Measurements from ENCODE around the gene CA10. TPM values are rescaled to one million over a fixed set of nuclear protein-coding genes. Genes with fewer than 3 reads are reported as not detected.

CA10 gene
- total and polyA plus RNA-seq, 2 experiments from 2014 or later: 0.92 to 1.5 TPM

DNA sequence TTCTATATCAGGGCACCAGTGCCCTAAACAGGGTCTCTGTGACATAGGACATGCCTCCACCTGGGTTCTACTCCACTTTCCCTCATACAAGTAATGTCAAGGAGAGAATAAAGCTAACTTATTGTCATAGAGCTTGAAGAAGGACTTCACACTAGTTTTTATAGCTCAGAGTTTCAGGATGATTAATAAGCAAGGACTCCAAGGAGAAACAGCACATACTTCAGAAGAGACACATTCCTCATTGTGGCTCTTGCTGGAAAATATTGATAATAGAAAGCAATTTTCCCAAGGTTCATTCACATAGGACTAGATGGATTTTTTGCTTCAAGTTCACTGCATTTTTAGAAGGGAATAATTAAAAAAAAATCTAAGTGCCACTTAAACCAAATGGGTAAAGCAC, 133.3 kb downstream of the CA10 start:
- H3K9me3 Mint-ChIP-seq: peaks cover 8% of the 10 kb centered on the region; the same call in 2 of the 3 replicates
- Histone ChIP-seq H3K36me3 (ENCODE audit: insufficient read depth) (no peaks in the 10 kb centered on the region), H3K27me3 (ENCODE audit: insufficient read depth) (no peaks in the 10 kb centered on the region), H3F3A (replicated peaks; ENCODE audit: low read depth) (no peaks in the 10 kb centered on the region), H3K4me2 (no peak overlapping the region), H4K20me1 (replicated peaks; ENCODE audit: insufficient read depth) (no peaks in the 10 kb centered on the region), H3K9me2 (ENCODE audit: insufficient read depth) (no peaks in the 10 kb centered on the region), H3K27ac (ENCODE audit: low read depth) (no peak overlapping the region), H3K4me3 (no peak overlapping the region), H3K4me1 (ENCODE audit: insufficient read depth) (no peaks in the 10 kb centered on the region), H2AFZ (no peak overlapping the region), H3K79me2 (replicated peaks; ENCODE audit: insufficient read depth) (no peaks in the 10 kb centered on the region)
- H3K4me1 Mint-ChIP-seq: peaks cover 5% of the 10 kb centered on the region; the same call in 2 of the 3 replicates
- ATAC-seq (no peak), DNase-seq (ENCODE audit: low spot score) (no peak)
- H3K4me3 Mint-ChIP-seq: no peak overlapping the region
- no peak overlapping the region for H3K27ac Mint-ChIP-seq
- H3K27me3 Mint-ChIP-seq (ENCODE audit: insufficient read depth, low read depth, poor library complexity): peaks cover 2% of the 10 kb centered on the region
- H3K36me3 Mint-ChIP-seq (ENCODE audit: low read depth): no peaks in the 10 kb centered on the region
- TF ChIP-seq, protein P1, sequence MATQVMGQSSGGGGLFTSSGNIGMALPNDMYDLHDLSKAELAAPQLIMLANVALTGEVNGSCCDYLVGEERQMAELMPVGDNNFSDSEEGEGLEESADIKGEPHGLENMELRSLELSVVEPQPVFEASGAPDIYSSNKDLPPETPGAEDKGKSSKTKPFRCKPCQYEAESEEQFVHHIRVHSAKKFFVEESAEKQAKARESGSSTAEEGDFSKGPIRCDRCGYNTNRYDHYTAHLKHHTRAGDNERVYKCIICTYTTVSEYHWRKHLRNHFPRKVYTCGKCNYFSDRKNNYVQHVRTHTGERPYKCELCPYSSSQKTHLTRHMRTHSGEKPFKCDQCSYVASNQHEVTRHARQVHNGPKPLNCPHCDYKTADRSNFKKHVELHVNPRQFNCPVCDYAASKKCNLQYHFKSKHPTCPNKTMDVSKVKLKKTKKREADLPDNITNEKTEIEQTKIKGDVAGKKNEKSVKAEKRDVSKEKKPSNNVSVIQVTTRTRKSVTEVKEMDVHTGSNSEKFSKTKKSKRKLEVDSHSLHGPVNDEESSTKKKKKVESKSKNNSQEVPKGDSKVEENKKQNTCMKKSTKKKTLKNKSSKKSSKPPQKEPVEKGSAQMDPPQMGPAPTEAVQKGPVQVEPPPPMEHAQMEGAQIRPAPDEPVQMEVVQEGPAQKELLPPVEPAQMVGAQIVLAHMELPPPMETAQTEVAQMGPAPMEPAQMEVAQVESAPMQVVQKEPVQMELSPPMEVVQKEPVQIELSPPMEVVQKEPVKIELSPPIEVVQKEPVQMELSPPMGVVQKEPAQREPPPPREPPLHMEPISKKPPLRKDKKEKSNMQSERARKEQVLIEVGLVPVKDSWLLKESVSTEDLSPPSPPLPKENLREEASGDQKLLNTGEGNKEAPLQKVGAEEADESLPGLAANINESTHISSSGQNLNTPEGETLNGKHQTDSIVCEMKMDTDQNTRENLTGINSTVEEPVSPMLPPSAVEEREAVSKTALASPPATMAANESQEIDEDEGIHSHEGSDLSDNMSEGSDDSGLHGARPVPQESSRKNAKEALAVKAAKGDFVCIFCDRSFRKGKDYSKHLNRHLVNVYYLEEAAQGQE (IDR thresholded peaks at IDR 0.05; ENCODE audit: unreplicated experiment): no peak
- TF ChIP-seq, protein P2, sequence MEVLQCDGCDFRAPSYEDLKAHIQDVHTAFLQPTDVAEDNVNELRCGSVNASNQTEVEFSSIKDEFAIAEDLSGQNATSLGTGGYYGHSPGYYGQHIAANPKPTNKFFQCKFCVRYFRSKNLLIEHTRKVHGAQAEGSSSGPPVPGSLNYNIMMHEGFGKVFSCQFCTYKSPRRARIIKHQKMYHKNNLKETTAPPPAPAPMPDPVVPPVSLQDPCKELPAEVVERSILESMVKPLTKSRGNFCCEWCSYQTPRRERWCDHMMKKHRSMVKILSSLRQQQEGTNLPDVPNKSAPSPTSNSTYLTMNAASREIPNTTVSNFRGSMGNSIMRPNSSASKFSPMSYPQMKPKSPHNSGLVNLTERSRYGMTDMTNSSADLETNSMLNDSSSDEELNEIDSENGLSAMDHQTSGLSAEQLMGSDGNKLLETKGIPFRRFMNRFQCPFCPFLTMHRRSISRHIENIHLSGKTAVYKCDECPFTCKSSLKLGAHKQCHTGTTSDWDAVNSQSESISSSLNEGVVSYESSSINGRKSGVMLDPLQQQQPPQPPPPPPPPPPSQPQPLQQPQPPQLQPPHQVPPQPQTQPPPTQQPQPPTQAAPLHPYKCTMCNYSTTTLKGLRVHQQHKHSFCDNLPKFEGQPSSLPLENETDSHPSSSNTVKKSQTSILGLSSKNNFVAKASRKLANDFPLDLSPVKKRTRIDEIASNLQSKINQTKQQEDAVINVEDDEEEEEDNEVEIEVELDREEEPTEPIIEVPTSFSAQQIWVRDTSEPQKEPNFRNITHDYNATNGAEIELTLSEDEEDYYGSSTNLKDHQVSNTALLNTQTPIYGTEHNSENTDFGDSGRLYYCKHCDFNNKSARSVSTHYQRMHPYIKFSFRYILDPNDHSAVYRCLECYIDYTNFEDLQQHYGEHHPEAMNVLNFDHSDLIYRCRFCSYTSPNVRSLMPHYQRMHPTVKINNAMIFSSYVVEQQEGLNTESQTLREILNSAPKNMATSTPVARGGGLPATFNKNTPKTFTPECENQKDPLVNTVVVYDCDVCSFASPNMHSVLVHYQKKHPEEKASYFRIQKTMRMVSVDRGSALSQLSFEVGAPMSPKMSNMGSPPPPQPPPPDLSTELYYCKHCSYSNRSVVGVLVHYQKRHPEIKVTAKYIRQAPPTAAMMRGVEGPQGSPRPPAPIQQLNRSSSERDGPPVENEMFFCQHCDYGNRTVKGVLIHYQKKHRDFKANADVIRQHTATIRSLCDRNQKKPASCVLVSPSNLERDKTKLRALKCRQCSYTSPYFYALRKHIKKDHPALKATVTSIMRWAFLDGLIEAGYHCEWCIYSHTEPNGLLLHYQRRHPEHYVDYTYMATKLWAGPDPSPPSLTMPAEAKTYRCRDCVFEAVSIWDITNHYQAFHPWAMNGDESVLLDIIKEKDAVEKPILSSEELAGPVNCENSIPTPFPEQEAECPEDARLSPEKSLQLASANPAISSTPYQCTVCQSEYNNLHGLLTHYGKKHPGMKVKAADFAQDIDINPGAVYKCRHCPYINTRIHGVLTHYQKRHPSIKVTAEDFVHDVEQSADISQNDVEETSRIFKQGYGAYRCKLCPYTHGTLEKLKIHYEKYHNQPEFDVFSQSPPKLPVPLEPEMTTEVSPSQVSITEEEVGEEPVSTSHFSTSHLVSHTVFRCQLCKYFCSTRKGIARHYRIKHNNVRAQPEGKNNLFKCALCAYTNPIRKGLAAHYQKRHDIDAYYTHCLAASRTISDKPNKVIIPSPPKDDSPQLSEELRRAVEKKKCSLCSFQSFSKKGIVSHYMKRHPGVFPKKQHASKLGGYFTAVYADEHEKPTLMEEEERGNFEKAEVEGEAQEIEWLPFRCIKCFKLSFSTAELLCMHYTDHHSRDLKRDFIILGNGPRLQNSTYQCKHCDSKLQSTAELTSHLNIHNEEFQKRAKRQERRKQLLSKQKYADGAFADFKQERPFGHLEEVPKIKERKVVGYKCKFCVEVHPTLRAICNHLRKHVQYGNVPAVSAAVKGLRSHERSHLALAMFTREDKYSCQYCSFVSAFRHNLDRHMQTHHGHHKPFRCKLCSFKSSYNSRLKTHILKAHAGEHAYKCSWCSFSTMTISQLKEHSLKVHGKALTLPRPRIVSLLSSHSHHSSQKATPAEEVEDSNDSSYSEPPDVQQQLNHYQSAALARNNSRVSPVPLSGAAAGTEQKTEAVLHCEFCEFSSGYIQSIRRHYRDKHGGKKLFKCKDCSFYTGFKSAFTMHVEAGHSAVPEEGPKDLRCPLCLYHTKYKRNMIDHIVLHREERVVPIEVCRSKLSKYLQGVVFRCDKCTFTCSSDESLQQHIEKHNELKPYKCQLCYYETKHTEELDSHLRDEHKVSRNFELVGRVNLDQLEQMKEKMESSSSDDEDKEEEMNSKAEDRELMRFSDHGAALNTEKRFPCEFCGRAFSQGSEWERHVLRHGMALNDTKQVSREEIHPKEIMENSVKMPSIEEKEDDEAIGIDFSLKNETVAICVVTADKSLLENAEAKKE (CRISPR knock-in tag; IDR thresholded peaks at IDR 0.05): no peak
- no peak for TF ChIP-seq JUNB (IDR thresholded peaks at IDR 0.05; ENCODE audit: unreplicated experiment)
- no peak for TF ChIP-seq ZNF331 (CRISPR knock-in tag; IDR thresholded peaks at IDR 0.05; ENCODE audit: low read depth)
- TF ChIP-seq EZH2 (IDR thresholded peaks at IDR 0.05; ENCODE audit: low read depth, unreplicated experiment): no peak
- TF ChIP-seq CREB1 (CRISPR knock-in tag; IDR thresholded peaks at IDR 0.05; ENCODE audit: low read depth): no peak
- no peak for TF ChIP-seq POLR2AphosphoS5 (IDR thresholded peaks at IDR 0.05; ENCODE audit: low read depth)
- no peak for TF ChIP-seq ZNF114 (CRISPR knock-in tag; IDR thresholded peaks at IDR 0.05)

Data from GM23338 (cell line).